Measurements from ENCODE around the gene STK32A.

GRCh38 chr5:147310059-147310704 is 75.4 kb downstream of the STK32A start:
- TF ChIP-seq CTCF (IDR thresholded peaks at IDR 0.05) (no peak), POLR2A (IDR thresholded peaks at IDR 0.05) (no peak)
